SHP77 (cell line): ENCODE measurements around the gene RGS2.

ENCODE experiments used
- DNase-seq, 2 experiments: peaks; one replicate each; lab custom pipeline; 2025; lab: John Stamatoyannopoulos, UW

RGS2 gene

DNA sequence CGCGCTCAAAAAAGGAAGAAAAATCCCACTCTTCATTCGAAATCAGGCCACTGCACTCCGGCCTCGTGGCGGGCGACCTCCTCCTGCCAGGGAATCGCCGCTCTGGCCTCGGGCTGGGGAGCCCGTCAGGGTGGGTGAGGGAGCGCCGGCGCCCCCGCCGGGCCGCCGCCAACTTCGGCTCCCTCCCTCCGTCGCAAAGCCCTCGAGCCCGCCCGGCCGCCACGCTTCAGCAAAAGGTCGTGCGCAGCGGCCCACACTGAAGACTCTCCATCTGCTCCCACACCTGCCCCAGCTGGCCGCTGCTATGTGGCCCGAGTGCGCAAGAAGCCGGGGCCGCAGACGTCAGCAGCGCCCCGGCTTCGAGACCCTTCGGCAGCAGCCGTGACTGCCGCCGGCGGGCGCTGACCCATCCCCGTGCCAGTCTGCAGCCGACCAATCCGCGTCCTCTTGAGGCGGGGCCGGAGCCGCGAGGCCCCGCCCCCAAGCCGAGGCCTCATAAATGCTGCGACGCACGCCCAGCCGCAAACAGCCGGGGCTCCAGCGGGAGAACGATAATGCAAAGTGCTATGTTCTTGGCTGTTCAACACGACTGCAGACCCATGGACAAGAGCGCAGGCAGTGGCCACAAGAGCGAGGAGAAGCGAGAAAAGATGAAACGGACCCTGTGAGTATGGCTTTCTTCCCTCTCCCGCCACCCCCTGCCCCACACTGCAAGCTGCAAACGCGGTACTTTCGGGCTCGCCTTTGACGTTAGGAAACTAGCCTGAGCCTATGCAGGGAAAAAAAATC lies at the start of gene RGS2:
TSS of gene RGS2 (plus strand) at position 522 of the 789 bp plus-strand sequence. CDS start at position 555, 33 bp downstream.
- peak; percentile 96 to 98 for DNase-seq

GRCh38 chr1:192759104-192759503 lies 49.7 kb upstream of the RGS2 start:
- DNase-seq = no peak

- DNase-seq = no peak
Measured at GRCh38 chr1:192762265-192762664, 46.6 kb upstream of the RGS2 start.

- no peak for DNase-seq
Measured at GRCh38 chr1:192763243-192763642, 45.6 kb upstream of the RGS2 start.

GRCh38 chr1:192763756-192764155 lies 45.1 kb upstream of the RGS2 start:
- no peak for DNase-seq

DNA sequence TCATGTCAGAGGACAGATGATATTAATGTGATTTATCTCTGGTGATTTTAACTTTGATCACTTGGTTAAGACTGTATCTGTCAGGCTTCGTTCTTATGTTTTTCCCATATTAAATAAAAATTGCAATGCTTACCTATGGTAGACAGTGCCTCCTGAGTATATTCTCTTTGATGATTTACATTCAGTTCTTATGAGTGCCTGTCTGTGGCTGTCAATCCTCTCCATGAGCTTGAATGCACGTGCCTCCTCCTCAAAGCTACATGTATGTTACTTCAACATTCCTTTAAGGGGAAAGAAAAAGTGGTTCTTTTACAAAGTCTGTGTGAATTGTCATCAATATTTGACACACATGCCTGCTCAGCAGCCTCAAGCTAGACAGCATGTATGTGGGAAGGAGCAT lies 44.2 kb upstream of the RGS2 start:
- no peak for DNase-seq

- DNase-seq = no peak
Measured at GRCh38 chr1:192766009-192766625, 42.7 kb upstream of the RGS2 start.

DNA sequence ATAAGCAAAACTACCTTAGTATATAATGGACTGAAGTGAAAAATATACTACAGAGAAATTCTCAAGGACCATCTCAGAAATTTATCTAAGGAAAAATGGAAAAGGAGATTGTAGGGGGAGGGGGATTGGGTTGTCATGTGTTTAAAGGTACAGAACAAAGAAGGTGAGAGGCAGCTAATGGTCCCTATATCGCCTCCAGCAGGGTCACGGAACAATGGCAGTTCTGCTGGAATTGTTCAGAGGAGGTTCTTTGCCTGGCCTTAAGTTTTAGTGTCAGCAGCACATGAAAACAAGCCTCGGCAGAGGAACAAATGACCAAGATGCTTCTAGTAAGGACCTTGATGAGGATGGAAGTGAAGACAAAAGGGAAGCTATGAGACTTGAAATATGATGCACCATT lies 42.0 kb upstream of the RGS2 start:
- DNase-seq = no peak

GRCh38 chr1:192767798-192768197 lies 41.0 kb upstream of the RGS2 start:
- no peak for DNase-seq

GRCh38 chr1:192768463-192768862 lies 40.4 kb upstream of the RGS2 start:
- no peak for DNase-seq

GRCh38 chr1:192771341-192771740 lies 37.5 kb upstream of the RGS2 start:
- DNase-seq = no peak

- no peak for DNase-seq
Measured at GRCh38 chr1:192775631-192776030, 33.2 kb upstream of the RGS2 start.

DNA sequence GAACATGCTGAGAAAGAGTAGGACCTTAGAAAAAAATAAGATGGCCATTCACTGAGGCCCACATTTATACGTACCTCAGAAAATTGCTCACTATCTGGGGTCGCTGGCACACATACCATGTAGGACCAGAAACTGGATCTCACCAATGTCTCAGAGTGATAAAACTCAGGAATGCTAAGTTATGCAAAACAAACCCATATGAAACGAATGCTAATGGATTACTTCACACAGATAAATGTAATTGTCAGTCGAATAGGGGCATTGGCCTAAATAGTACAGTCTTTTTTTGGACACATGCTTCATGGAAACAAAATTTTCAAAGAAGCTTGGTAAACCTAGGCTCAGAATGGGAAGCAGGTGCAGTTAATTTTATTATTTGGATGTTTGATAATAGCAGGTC lies 32.6 kb upstream of the RGS2 start:
- no peak for DNase-seq

DNA sequence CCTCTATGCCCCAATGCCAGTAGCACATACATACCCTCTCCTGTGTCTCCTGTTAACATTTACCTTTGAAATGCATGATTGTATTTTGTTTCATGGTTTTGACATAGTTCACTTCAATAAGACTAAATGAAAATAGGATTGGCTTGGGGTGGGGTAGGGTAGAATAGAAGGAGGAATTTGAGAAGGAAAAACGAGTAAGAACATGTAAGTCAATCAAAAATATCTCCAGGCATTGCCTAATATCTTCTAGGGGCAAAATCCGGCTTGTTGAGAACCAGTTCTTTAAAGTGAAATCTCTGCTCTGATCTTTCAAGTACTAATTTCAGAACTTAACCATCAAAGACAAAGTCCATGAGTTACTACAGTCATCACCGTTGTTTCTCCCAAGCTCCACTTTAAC lies 31.8 kb upstream of the RGS2 start:
- no peak for DNase-seq

GRCh38 chr1:192783791-192784190 lies 25.0 kb upstream of the RGS2 start:
- no peak for DNase-seq

DNA sequence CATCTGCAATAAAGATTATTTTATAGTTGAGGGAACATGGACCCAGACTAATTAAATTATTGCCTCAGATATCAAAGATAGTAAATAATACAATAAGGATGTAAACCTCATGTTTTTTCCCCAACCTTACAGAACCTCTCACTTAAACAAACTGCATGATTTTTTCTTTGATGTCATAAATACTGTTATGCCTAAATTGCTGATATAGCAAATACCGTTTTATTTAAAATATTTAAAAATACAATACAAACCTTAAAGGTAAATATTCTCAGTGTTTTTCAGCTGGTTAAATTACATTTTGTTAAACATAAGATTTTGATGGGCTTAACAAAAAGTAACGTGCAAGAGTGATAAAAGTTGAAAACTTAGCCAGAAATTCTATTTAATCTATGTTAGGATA lies 24.4 kb upstream of the RGS2 start:
- no peak for DNase-seq

- no peak for DNase-seq
Measured at GRCh38 chr1:192786576-192786975, 22.3 kb upstream of the RGS2 start.

GRCh38 chr1:192787914-192788585 lies 20.8 kb upstream of the RGS2 start:
- DNase-seq = peak in 1 of 2 experiments; percentile 72

DNA sequence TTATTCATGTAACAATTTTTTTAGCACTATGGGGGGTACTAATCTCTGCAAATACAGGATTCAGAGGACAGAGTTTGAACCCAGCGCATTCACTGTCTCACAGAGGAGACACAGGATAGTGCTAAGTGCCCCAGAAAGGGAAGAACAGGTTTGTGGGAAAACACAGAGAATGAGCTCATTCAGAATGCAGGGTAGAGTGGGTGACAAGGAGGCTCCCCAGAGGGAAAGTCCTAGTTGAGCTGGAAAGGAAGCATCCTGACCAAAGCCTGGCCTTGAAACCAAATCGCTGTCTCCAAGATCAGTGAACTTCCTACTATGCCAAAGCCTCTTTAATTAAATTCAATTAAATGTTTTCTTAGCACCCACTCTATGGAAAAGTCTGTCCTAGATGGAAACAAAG lies 19.0 kb upstream of the RGS2 start:
- DNase-seq = no peak

- no peak for DNase-seq
Measured at GRCh38 chr1:192792628-192793027, 16.2 kb upstream of the RGS2 start.

GRCh38 chr1:192793983-192794767 lies 14.7 kb upstream of the RGS2 start:
- no peak for DNase-seq

DNA sequence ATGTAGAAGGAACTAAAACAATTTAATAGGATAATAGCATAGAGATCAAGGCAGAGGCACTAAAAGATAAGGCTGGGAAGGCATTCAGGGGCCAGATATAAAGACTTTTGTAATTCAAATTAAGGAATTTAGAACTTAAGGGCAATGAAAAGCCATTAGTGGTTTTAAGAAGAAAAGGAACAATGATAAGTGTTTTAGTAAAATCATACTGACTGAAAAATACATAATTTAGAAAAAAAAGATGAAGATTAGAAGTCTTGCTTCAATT lies 14.1 kb upstream of the RGS2 start:
- no peak for DNase-seq
